GM19035 (cell line): ENCODE data around the gene GNAZ.

Experiments used
- ATAC-seq: cut with Tn5 transposase; IDR thresholded peaks from one replicate; pipeline ENCODE4 v1.9.1; 2021; ENCODE audit not compliant: unreplicated experiment

Gene GNAZ

DNA sequence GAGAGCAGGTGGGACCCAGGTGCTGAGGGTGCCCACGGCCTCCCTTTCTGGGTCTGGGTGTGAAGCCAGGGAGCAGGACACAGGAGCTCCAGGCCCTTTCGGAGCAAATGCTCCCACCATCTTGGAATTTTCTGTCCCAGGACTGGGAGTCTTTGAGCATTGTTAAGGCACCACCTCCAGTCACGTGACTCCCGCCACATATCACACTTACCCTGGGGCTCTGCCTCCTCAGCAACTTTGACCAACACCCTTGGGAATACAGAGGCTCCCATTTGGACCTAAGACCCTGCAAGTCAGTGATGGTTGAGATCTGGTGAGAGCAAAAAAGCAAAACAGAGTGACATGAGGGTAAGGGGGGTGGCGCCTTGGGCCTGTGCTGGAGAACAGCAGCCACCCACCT lies 35.6 kb downstream of the GNAZ start:
- no peak for ATAC-seq

DNA sequence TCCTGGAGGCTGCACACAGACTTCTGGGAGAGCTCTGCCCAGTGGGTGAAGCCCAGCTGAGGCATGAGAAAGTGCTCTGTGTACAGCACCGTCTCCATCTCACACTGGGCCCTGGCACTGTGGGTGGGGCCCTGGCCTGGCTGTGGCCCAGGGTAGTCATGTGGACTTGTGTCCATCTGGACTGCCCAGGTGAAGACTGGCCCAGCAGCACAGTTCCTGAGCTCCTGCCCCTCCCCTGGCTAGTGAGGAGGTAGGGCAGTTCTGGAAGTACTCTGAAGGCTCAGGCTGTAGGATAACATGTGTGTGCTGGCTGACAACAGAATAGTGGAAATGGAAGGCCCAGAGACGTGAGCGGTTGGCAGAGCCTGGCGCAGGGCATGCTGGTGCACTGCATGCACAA lies 36.0 kb downstream of the GNAZ start:
- ATAC-seq, result no peak

DNA sequence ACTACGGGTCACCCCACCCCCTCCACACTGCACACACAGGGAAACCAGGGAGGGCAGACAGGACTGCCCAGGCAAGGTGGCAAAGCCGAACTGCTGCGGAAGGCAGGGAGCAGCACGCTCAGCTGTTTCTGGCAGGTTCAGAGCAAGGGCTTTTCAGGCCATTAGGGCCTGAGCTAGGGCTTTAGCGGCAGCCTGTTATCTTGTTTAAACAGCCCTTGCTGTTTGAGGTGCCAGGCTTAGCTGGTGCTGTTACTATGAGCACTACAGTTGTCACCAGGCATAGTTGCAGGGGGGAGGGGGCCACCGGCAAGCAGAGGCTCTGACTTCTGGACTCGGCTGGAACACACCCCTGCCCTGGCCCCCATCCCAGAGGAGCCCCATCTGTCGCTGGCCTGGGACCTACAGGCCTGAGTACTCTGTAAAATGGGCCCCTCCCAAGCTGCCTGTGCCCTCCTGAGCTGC lies 36.6 kb downstream of the GNAZ start:
- ATAC-seq, result no peak

DNA sequence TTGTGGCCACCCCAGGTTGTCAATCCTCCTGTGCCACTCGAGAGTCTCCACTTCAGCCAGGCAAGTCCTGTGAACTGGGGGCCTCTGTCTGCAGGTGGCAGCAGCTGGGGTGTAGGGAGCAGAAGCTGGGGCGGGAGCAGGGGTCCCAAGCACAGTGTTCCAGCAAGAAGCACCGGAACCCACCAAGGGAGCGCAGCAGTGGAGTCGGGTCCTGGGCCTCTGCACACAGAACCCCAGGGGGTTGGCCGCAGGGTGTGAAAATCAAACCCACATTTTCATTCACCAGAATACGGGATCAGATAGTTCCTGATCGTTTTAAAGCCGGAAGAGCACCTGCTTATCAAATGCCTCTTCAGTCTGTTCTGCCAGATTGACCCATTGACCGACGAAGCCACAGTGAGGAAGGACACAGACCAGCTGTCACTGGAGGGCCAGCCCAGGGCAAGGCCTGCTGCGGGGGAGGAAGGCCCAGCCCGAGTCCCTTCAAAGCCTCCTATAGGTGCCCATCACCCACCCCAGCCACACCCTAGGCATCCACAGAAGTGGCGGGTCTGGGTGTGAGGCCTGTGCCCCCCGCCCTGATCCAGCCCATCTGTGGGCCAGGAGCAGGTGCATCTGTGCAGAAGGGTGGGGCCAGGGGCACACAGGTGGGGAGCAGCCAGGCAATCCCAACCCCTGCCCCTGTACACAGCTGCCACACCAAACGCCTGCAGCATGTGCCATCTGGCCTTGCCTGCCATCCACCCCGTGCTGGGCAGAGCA lies 37.3 kb downstream of the GNAZ start:
- ATAC-seq, result no peak

DNA sequence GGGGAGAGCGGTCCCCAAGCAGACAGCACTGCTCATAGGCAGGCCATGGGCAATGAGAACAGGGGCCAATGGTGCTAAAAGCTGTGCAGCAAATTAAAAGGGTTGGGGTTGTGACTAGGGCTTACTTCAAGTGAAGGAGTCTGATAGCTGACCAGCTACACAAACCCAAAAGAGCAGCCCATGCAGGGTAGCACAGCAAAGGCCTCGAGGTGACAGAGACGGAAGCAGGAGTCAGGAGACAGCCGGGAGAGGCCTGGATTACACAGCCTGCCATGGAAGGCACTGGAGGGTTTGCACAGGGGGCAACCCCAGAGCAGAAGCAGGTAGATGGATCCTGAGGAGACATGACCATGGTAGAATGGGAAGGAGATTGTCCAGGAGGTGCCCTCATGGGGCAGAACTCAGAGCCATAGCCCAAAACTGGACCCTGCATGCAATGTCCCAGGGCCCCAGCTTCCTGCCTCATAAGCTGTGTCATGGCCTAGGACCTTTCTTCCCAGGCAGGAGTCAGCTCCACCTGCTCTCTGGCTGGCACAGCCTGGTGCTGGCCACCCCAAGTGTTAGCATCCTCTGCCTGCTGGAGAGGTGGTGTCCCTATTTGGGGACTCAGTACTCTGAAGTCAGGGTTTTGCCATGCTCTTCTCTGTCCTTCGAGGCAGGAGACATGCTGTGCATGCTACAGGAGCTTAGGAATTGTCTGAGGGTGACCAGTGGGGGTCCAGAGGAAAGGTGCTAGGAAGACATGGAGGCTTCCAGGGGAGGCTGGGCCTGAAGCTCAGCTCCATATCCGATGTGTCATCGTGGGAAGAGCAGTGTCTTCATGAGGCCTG lies 38.1 kb downstream of the GNAZ start:
- no peak for ATAC-seq

DNA sequence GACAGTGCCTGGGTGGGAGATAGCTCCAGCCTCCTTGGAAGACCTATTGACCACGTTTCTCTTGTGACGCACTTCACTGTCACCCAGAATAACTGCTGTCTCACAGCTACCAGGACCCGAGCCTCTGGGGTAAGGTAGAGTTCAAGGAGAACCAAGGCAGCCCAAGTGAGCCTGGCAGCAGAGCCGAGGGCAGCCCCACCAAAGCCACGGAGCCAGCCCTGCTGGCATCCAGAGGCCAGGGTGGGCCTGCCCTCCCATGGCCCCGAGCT lies 38.7 kb downstream of the GNAZ start:
- no peak for ATAC-seq

DNA sequence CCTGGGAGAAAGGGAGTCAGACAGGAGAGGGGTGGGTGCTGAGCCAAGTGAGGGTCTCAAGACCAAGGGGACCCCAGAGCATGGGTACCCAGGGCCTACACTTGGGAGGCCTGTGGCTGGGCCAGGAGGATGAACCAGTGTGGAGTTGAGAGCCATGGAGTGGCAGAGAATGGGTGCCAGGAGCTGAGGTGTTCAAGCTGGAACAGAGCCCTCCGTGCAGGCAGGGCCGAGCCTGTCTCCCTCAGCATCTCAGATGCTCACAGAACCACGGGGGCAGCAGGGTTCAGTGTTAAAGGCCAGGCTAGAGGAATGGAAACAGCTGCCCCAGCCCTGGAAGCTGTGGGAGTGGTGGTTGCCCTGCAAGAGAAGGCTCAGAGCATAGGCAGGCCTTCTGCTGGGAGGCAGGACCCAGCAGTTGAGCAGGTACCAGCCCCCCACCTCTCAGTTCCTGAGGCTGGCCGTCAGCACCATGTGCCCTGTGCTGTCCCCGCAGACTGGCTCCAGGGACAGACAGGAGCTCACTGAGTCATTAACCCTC lies 39.2 kb downstream of the GNAZ start:
- ATAC-seq, result no peak

DNA sequence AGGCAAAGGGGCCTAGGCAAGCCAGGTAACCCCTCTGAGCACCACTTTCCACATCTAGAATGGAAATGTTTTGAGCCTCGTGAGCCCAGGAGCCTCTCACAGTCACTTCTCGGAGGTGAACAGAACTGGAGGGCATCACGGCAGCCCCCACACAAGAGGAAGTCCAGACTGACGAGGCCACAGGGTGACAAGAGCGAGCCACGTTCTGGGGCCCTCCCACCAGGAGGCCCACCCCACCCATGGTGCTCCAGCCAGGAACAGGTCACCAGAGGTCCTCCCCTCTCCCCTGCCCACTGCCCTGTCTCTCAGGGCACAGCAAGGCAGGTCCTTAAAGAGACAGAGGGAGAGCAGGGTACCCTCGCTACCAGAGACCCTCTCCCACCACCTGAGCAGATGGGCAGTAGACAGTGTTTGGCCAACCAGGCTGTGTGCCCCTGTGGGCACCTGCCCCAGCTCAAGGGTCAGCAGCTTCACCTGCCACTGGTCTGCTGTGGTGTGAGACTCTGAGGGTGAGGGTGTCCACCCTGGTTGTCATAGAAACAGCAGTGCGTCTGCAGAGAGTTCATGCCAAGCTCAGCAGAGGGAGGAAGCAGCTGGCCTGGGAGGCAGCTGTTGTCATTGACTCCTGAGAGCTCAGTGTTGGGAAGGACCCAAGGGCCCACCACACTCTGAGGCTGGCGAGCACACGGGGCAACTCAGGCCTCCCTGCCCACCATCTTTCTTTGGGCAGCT lies 40.0 kb downstream of the GNAZ start:
- no peak for ATAC-seq

DNA sequence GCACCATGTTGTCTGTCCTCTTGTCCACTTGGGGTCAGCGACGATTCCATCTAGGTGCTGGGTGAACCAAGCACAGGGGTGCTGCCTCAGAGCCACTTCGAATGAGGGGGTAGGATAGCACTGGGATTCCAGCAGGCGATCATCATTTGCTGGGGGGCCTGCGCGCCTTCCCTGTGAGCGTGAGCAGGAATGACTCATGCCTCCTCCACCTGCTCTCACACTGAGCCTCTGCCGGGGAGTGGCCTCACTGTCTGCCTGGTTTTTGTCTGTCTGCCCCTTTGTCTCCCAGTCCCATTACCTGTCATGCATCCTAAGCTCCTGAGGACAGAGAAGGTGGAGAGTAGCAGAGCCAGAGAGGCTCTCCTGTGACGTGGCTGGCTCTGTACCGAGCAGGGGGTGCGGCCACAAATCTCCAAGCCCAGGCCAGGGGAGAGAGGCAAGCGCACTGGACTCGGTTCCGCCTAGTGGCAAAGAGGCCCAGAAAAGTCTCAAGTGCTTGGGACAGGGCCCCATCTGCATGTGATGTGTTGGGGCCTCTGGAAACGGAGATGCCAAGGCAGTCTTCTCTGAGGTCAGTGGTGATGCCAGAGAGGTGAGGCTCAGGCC lies 40.7 kb downstream of the GNAZ start:
- ATAC-seq, result no peak

DNA sequence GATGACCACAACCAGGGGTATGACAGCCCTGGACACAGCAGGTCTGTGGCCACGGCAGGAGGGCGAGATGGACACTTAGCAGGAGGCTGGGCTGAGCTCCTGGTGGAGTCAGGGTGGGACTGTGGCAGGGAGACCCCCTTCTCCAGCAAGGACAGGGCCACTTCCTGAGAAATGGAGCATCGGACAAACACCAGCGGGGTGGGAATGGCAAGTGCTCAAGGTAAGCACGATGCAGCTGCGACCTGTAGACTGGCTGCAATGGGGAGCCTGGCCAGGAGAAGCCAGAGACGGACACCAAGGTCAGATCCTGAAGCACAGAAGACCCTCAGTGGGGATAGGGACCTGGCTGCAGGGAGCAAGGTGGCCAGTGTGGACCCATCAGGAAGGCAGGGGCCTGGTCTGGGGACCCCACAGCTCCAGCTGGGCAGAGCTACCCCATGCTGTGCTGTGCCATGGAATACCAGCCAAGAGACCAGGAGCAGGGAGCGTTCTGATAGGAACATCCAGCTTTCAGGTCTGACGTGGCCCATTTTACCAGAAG lies 42.2 kb downstream of the GNAZ start:
- ATAC-seq, result no peak

DNA sequence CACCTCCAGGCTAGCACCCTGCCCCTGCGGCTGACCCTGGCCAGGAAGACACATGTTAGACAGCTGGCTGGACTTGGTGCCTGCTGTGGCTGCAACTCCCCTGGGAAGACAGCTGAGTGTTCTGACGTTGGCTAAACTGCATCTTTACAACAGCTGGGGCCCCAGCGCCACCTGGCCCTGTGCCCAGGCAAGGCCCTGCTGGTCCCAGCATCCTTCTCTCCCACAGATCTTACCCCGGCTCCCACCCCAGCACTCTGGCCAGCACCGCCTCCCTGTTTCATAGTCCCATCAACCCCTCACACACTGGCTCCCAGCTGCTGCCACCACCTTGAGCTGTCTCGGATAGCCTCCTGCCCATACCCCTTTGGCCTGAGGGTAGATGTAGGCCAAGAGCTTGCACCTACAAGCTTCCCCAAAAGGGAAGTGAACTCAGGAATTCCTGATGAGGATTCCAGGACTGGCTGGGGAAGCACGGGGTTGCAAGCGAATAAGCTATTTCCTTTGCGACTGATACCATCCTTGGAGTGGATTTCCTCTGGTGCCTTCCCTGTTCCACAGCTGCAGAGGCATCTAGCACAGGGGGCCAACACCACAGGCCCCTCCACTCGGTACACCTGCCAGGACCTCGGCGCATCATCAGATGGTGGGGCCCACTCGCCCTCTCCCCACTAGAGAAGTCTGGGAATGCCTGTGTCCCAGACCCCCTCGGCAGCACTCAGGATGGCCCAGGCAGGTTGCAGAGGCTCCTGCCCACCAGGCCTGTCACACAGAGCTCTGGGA lies 42.9 kb downstream of the GNAZ start:
- ATAC-seq, result no peak

DNA sequence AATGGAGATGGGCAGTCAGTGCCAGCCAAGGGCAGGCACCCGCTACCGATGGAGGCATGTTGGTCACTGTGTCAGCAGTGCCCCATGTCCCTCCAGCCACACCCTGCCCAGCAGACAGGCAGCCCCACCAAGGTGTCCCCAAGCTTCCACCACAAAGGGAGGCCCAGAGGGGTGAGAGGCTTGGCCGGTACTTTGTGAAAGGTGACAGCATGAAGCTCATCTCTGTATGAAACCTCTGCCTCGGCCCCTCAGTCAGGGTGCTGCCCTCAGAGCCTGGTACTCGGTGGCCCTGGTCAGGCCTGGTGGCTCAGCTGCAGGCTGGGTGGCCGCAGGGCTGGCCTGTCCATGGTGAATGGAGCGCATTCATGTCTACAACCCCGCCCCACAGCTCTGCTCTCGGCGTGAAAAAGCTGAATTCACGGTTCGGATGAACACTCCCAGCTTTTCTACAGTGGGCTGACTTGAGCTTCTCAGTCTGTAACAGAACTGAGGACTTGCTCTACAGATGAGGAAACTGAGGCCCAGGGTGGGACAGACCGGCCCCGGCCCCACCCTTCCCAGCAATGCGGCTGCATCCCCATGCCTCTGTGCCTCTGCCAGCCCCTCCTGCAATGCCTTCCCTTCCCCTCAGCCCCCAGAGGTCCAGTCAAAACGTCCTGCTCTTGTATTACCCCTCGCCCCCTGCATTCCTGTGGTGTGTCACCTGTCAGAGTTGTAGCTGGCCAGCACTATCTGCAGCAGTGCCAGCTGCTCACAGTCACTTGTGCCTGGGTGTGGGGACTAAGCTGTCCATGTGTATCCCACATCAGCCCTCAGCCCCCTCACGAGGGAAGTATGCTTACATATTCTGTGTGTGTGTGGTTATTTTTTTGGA lies 43.8 kb downstream of the GNAZ start:
- ATAC-seq, result no peak

DNA sequence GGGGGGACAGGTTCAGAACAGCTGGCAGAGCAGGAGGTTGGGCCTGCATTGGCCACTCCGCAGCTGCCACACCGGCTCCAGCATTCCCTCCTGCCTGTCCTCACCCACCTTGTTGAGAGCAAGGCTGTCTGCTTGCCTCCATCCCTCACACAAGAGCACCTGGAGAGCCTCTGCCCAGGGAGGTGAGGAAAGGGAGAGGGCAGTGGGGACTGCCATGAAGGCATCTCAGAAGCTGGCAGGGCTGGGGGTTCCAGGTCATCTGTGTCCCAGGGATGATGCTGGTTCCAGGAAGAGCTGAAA lies 44.4 kb downstream of the GNAZ start:
- ATAC-seq, result no peak

DNA sequence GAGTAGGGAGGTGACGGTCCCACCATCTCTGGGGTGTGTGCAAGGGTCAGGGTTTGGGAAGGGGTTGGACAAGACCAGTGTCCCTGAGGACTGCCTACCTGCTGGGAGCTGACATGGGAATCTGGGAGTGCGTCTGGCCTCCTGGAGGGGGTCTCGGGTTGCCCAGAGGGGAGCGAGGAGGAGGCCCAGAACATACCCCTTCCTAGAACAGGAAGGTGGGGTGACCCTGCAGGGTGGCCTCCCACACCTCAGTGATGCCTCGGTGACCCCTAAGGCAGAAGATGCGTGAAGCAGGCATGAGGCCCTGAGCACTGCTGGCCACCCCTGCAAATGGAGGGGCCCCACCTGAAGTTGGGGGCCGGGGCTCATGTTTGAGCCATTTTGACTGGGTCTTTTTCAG lies 45.0 kb downstream of the GNAZ start:
- ATAC-seq, result no peak

DNA sequence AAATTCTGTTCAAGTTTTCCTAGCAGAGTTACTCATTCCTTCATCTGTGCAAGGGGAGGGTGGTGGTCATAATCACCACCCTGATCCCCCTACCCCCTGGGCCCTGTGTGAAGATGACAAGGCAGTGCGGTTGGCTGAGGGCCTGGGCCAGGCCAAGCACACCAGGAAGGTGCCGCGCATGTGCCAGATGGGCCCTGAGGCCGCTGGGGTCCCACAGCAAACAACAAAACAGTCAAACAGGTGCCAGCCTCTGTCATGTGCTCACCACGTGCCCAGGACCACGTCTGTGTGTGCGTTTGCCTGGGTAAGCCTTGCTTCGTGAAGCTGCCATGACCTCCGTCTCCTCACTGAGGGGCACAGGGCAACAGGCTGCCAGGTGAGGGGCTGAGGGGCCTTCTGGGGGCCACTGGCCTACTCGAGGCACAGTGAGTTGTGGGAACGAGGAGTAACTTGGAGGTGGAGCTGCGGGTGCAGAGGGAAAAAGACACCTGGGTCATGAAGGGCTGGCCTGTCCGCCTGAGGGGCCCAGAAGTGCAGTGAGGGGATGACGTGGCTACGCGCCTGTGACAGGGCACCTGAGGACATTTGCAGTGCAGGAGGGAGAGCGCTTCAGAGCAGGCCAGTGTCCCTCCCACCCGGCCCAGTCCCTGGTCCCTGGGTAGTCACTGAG lies 45.6 kb downstream of the GNAZ start:
- no peak for ATAC-seq

DNA sequence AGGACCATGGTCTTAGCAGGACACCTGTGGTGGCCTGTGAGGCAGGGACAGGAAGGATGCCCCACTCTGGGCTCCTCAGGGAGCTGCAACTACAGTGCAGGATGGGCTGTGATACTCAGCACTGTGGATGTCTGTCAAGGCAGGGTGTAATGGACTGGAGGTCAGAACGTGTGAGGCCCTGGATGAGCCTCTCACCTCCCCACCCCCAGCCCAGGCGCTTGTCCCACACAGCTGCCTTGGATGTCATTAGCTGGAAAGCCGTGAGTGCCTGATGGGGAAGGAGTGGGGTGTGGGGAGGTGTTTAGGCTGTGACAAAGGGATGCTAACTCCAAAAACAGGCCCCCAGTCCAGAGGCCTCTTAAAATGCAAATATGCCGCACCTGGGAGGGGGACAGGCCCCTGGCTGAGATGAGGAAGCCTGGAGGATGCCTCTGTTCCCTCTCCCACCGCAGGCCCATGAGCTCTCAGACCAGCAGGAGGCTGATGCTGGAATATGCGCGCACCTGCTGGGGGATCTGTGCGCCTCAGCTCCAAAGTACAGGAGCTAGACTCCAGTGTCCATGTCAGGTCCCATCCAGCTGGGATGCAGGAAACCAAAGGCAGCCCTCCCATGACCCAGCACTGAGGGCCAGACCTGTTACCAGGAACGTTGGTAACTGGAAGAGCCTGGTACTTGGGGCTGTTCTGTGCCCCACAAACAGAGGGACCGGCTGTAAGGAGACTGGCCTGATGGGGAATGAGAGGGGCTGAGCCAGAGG lies 46.4 kb downstream of the GNAZ start:
- ATAC-seq, result no peak

DNA sequence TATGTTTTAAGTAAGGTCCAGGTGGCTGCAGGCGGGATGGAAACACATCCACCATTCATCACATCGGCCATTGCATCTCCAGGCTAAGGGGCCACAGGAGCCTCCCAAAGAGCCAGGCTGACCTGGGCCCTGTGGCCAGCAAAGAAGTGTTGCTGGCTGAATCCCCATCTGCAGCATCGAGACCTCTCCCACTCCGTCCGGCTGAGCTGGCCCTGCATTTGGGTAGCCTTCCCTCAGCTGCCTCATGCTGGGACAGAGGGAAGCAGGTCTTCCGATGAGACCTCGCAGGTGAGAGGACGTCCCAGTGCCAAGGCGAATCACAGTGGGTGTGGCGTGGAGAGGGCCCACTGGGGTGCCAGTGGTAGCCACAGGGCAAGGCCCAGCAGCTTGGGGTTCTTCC lies 47.0 kb downstream of the GNAZ start:
- no peak for ATAC-seq
